Gastroesophageal sphincter (tissue), 3 donors: Measurements from ENCODE around the gene DSN1.

ENCODE experiments used
- CTCF ChIP-seq, 4 experiments: fragments of 200-600 bp in 2 of 4; fragments of 450-650 bp in 2 of 4; sonication (generic) in 1 of 4; IDR thresholded peaks; one replicate each; pipeline ENCODE4 v1.5.1; 2017 to 2019; ENCODE audit warnings: antibody characterized with exemption in 4 of 4, mild to moderate bottlenecking in 2 of 4, moderate library complexity in 2 of 4
- POLR2A ChIP-seq, 2 donors: fragments of 450-650 bp; IDR thresholded peaks; one replicate each; pipeline ENCODE4 v1.6.1; 2017; ENCODE audit warnings: antibody characterized with exemption in 2 of 2, mild to moderate bottlenecking in 2 of 2, moderate library complexity in 1 of 2

- TF ChIP-seq CTCF (IDR thresholded peaks at IDR 0.05) = no peak
- TF ChIP-seq POLR2A (IDR thresholded peaks at IDR 0.05) = no peak
Measured at GRCh38 chr20:36786663-36787062, 13.1 kb upstream of the DSN1 start.
